GM18870 (cell line): ENCODE data around the gene PRR7.
"Not testable (repeated sequence)": the region's sequence is repeated elsewhere in the genome, so short reads cannot be mapped to it uniquely, and the experiment has no call there.

Experiments
- ATAC-seq: cut with Tn5 transposase; IDR thresholded peaks from one replicate; pipeline ENCODE4 v1.9.1; 2021; ENCODE audit warnings: moderate library complexity; ENCODE audit not compliant: unreplicated experiment

The PRR7 gene, protein sequence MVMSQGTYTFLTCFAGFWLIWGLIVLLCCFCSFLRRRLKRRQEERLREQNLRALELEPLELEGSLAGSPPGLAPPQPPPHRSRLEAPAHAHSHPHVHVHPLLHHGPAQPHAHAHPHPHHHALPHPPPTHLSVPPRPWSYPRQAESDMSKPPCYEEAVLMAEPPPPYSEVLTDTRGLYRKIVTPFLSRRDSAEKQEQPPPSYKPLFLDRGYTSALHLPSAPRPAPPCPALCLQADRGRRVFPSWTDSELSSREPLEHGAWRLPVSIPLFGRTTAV

DNA sequence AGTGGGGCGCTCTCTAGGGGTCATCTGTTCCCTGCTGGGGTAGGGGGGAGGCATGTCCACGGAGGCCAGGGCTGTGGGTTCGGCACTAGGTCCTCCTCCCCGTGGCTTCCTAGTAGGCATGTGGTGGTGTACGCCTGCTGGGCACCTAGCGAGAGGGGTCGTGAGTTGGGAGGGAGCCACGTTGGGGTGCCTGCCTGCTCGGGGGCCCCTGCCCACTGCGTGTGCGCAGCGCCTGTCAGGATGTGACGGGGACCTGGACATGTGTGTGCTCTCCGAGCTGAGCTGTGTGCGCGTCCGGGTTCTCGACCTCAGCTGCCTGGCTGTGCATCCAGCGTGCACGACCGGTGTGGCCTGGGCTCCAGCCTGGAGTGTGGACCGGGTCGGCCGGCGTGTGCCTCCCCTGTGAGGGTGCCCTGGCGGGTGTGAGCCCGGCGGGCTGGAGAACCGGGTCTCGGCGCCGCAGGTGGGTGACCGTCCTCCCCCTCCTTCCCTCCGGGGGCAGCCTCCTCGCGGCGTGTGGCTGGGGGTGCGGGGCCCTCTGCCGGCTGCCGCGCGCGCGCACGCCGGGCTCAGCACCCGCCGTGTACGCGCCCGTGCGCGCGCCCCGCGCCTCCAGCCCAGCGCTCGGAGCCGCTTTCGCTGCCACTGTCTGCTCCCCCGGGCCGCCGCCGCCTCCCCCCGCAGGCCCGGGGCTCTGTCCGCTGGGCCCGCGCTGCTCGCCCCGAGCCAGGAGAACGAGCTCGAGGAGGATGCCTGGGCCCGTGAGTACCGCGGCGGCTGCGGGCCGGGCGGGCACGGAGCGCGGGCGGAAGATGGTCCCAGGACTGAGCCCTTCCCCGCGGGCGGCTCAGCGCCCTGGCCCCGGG is at the start of gene PRR7:
PRR7 (plus strand) TSS at position 615 of the 866 bp plus-strand sequence. CDS start 8,254 bp downstream, outside the sequence.
- no peak for ATAC-seq

DNA sequence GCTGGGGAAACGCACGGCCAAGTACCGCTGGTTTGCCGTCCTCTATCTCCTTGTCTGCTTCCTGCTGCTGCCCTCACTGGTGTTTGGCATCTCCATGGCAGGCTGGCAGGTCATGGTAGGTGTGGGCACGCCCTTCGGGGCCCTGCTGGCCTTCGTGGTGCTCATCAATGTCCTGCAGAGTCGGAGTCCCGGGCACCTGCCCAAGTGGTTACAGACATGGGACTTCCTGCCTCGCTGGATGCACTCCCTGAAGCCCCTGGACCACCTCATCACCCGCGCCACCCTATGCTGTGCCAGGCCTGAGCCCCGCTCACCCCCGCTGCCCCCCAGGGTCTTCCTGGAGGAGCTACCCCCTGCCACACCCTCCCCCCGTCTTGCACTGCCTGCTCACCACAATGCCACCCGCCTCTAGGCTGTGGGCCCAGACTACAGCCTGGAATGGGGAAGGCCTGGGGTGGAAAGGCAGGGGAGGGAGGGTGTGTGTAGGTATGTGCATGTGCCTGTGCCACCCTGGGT is 48.7 kb upstream of the PRR7 start:
- ATAC-seq = no peak

DNA sequence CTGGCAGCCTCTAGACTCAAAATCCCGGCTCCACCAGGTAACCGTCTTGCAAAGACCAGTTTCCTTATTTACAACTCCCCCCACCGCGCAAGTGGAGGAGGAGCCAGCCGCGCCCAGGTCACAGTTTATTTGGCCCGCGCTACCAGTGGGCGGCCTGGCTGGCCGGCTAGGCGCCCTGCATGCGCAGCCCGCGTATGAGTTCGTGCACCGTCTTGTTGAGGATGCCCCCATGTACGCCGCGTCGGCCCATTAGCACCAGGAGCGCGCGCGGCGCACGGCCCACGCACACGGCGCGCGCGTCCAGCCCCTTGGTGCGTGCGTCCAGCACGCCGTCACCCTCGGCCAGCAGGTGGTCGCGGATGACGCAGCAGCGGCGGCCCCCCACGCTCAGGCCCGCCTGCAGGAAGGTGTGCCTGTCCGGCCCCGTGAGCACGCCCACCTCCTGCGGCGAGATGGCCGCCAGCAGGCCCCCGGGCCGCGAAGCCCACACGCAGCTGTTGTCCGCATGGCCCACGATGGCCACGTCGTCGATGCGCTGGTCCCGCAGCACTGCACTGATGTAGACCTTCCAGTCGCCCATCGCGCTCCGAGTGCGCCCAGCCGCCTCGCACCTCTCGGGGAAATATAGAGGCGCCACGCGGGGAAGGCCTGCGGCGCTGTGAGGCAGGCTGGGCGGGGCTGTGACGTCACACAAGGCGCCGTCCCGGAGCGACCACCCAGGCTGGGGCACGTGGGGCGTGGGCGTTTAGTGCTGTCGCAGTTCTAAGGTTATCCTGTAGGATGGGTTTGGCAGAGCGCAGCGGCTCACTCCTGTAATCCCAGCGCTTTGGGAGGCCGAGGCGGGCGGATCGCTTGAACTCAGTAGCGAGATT is 46.4 kb upstream of the PRR7 start, which contains the start of gene PFN3:
PFN3 (minus strand) TSS at position 665 of the 872 bp plus-strand sequence; CDS start at position 580, 85 bp downstream.
- no peak for ATAC-seq

DNA sequence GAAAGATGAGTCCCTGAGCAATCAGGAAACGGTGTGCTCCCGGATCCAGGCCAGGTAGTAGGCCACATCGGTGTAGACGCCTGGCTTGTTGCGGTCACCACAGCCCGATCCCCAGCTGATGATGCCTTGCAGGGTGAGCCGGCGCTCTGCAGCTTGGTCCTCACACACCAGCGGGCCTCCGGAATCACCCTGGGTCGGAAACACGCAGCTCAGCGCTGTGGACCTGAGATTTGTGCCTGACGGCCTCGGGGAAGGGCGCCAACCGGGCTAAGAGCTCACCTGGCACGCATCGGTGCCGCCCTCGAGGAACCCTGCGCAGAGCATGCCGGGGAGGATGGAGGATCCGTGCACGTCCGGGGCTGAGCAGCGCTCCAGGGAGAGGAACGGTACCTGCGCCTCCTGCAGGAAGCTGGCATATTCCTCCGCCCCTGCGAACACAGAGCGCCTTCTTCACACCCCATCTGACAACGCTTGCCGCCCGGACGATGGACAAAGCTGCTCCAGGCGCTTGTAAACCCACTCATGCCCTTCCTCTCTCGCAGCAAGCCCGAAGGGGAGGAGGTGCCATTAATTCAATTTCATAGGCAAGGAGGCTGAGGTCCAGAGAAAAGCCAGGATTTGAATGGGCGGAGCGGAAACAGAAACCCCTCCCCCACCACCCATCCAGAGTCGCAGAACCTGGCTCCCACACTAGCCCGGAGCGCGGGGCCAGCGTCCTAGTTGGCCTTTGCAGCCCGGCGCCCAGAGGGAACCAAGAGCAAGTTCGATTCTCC is 44.2 kb upstream of the PRR7 start:
- ATAC-seq = no peak

DNA sequence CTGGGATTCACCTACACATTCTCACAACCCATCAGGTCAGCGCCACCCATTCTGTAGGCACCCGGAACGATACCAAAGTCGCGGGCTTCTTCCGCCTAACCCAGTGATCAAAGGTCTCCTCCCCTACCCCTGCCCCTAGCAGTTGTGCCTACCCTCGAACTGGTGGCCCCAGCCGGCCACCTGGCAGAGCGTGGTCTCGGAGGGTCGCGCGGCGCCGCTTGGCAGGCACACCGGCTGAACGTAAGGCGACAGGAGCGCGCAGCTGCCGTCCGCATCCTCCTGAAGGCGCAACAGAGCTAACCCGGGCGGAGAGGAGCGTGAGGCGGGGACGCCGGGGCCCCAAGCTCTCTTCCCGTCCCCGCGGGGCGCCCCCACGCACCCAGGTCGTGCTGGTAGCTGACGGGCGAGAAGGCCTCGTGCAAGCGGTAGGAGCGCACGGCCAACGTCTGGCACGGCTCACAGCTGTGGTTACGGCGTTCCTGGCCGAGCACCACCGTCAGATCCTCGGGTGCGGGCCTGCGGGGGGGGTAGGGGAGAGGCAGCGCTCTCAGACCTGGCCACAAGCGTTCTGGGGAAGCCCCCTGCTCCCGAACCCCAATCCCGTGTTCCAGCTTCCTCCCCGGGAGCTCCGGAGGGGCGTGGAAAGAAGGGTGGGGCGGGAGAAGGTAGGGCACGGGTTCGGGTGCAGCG is 43.4 kb upstream of the PRR7 start:
- ATAC-seq = peak; percentile 27

DNA sequence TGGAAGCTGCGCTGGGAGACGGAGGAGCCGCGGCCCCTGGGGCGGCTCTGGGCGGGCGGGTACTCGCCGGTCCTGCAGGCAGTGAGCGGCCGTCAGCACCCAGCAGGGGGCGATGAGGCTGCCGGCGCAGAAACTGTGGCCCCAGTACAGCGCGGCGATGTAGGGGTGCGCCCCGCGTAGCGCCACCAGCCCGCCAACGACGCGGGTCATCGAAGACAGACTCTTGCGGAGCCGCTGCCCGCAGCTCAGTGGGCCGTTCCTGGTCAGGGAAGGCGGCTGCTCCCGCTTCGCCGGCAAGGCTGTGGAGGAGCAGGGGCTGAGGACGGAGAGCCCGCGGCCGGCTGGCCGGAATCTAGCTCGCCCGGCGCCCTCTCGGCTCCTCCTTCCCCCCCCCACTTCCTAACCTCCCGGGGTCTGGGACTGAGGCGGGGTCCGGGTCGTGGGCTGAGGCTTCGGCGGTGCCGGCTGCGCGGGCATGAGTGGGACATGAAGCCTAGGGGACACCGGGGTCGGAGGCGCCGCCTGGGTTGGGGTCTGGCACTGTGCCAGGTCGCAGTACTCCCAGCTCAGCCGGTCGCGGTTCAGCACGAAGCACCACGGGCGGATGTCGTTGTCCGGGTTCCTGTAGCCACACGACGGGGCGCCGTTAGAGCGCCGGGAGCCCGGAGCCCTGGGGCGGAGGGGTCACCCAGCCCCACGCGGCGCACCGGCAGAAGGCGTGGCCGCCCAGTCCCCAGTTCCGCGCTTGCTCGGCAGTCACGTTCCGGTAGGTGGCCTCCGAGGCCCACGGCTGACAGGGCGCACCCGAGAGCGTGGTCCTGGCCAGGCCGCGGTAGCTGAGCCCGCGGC is 42.6 kb upstream of the PRR7 start:
- ATAC-seq = peak; percentile 63

DNA sequence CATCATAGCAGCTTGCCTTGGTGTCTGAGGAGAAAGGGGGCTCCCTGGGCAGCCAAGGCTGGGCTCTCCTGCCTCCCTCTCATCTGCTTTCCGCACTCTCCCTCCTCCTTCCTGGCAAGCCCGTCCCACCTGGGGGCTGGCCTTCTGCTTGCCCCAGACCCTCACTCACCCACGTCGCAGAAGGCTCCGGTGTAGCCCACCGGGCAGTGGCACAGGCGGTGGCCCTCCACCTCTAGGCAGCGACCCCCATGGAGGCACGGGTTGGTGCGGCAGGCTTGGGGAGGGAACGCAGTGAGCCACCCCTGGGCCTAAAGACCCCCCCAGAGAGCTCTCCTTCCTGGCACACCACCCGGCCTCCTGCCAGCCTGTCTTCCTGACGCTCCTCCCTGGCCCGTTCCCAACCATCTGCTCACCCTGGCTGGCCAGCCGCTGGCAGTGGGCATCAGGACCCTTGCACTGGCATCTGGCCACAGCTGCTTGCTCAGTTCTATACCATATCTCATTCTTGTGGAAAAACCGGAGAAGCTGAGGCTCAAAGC is 41.9 kb upstream of the PRR7 start:
- no peak for ATAC-seq

DNA sequence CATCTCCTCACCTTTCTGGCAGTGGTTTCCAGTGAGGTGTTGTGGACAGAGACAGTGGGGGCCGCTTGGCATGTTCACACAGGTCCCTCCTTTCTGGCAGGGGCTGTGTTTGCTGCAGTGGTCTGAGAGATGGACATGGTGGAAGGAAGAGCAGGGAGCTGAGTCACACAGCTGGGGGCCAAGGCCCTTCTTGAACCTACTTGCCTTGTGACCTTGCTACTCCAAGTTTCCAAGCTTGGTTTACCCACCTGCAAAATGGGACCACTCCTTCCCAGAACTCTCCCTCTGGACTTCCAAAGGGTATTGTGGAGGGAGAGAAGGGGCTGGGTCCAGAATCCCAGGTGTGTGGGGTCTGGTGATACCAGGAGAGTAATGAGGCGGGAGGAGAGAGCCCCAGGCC is 41.3 kb upstream of the PRR7 start:
- no peak for ATAC-seq

DNA sequence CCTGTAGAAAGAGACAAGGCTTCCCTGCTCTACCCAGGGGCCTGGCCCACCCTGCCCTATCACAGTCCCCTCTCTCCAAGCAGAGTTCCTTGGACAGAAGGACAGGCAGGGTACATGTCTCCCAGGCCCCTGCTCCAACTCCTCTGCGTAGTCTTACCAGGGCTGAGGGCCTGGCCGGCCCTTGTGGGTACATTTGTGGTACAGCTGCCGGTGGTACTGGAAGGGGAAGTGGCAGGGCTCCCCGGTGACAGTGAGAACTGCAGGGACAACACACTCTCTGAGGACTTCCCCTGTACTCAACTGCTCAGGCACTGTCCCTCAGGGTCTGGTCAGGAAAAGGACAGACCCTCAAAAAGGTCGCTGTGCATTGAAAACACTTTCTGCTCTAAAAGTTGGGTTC is 40.8 kb upstream of the PRR7 start:
- ATAC-seq = no peak

DNA sequence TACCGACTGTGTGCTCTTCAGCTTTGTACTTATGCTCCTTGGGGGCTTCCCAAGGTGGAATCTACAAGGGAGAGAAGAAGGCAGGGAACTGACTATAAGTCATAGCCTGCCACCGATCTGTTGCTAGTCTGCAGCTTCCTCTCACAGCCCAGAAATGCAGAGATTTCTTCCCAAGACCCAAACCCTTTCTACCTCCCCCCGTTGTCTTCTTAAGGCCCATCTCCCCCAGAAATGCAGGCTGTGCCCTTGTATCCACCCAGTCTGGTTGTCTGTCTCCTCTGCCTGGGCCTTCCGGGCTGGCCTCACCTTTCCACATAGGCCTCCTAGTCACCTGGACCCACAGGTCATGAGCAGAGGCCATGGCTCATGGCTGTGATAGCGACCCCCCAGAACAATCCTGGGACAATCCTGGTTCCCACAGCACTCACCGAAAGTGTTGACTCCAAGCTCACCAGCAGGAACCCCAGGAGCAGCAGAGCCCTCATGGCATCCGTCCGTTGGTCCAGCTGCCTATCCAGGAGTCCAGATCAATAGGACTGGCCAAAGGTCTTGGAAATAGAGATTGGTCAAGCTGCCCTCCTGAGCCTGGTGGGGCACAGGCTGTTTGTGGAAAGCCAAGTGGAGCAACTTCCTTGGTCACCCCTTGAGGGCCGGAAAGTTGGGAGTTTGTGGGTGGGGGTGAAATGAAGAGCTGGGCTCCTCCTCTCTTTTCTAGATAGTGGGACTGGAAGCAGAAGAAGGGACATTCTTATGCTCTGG is 37.4 kb upstream of the PRR7 start, which contains the start of gene F12:
F12 (minus strand) TSS at position 522 of the 759 bp plus-strand sequence; CDS start at position 485, 37 bp downstream.
- ATAC-seq = no peak

DNA sequence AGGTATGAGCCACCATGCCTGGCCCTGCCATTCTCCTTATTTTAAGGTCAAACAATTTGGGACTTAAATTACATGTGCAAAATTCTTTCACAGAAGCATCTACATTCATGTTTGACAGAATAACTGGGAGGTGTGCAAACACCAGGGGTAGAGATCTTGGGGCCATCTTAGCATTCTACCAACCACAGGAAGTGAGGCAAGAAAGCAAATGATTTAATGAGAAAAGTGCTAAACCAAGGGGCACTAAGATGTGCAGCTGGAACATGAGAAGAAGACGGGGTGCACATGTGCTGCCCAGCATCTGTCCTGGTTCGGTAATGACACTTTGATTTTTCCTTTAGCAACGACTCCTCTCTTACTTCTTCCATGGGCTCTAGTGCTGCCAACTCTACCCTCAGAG is 36.0 kb upstream of the PRR7 start:
- no peak for ATAC-seq

DNA sequence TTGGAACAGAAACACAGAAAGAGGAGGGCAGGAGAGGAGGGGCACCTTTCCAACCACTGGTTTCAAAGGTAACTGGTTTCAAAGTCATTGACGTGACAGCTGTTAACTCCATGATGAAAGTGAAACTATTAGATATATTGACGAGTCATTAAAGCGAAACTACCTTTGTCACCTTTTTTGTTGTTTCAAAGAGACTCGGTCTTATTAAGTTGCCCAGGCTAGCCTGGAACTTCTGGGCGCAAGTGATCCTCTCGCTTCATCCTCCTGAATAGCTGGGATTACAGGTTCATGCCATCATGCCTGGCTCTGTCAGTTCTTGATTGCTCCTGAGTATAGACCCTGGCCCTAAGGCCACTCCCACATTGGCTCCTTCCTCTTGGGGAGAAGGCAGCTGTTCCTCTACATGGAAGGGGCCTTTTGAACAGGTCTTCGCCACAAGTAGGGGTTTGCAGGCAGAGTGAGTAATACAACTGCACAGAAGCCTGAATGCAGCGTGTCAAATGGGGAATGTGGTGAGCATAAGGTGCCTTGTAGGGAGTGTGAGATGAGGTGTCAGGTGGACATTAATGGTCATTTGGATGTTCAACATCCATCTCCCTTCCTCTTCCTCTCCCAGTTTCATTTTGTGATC is 33.9 kb upstream of the PRR7 start:
- ATAC-seq = peak; percentile 79

DNA sequence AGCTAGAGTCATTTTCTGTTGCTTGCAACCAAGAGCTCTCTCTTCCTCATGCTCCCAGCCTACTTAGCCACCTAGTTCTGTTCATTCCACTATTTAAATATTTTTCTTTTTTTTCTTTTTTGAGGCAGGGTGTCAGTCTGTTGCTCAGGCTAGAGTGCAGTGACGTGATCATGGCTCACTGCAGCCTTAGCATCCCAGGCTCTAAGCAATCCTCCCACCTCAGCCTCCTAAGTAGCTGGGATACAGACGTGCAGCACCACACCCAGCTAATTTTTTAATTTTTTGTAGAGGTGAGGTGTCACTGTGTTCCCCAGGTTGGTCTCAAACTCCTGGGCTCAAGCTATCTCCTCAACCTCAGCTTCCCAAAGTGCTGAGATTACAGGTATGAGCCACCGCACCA is 32.1 kb upstream of the PRR7 start:
- no peak for ATAC-seq

DNA sequence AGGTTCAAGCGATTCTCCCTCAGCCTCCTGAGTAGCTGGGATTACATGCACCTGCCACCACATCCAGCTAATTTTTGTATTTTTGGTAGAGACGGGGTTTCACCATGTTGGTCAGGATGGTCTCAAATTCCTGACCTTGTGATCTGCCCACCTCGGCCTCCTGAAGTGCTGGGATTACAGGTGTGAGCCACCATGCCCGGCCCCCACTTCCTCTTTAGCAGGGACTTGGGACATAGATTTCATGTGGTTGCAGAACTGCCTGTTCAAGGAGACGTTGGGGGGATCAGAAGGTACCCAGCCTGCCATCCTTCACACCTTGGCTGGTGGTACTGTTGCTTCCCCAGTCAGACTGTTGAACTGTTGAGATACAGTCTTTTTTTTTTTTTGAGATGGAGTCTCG is 29.5 kb upstream of the PRR7 start:
- ATAC-seq = not testable (repeated sequence)

DNA sequence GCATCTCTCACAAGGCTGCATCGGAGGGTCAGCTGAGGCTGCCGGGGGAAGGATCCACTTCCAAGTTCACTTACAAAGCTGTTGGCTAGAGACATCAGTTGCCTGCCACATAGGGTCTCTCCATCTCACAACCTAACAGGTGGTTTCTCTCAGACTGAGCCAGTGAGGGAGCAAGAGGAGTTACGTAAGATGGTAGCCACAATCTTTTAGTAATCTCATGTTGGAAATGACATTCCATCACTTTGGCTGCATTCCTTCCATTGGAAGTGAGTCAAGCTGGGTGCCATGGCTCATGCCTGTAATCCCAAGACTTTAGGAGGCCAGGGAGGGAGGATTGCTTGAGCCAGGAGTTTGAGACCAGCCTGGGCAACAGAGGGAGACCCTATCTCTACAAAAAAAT is 27.6 kb upstream of the PRR7 start:
- no peak for ATAC-seq

DNA sequence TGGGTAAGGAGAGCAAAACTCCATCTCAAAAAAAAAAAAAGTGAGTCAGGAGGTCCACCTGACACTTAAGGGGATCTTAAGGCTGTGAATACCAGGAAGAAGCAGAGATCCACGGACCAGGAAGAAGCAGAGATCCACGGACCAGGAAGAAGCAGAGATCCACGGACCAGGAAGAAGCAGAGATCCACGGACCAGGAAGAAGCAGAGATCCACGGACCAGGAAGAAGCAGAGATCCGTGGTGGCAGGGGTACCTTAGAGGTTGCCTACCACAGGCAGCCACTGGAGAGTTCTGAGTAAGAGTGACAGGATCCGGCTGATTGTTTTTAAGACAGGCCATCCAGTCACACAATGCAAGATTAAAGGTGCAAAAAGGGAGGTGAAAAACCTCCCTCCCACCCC is 26.1 kb upstream of the PRR7 start:
- ATAC-seq = not testable (repeated sequence)
